Caco-2 (cell line): Measurements from ENCODE around the gene KCNIP2. TPM values are rescaled to one million over a fixed set of nuclear protein-coding genes. Genes with fewer than 3 reads are reported as not detected.
"Not testable (repeated sequence)": the region's sequence is repeated elsewhere in the genome, so short reads cannot be mapped to it uniquely, and the experiment has no call there.

ENCODE experiments used
- BruUV-seq: library from RNA; stranded (reverse); fragments of 400-500 nt; replicated peaks from 2 replicates; lab custom pipeline; 2021; lab: Mats Ljungman, UMichigan
- CTCF ChIA-PET: fragments of 300-600 bp; sonication (Branson Sonifier 250); formaldehyde crosslinking; loops from one replicate; lab custom pipeline; 2022; ENCODE audit warnings: antibody characterized with exemption; lab: Charles Lee
- POLR2A ChIA-PET: fragments of 300-600 bp; sonication (Branson Sonifier 250); formaldehyde crosslinking; loops from one replicate; lab custom pipeline; 2022; ENCODE audit warnings: antibody characterized with exemption; lab: Charles Lee
- DNase-seq, 2 experiments: peaks; one replicate each; pipeline versions ENCODE4 v3.0.0 to v3.0.0-alpha.2; 2020 to 2022
- H3K27me3 ChIP-seq: replicated peaks from 2 replicates; pipeline ENCODE4 v1.6.0; 2011; ENCODE audit warnings: low read length; ENCODE audit not compliant: control insufficient read depth, insufficient read depth
- H3K36me3 ChIP-seq: 2 replicates; pipeline ENCODE4 v1.5.1; 2011; ENCODE audit warnings: low read length; ENCODE audit not compliant: control insufficient read depth, insufficient read depth
- H3K4me1 ChIP-seq: fragments of 250-450 bp; sonication (Bioruptor Pico); 2 replicates; pipeline ENCODE4 v1.5.1; 2020; ENCODE audit warnings: mild to moderate bottlenecking
- H3K4me3 ChIP-seq: 2 replicates; pipeline ENCODE4 v1.5.1; 2011; ENCODE audit warnings: low read depth, mild to moderate bottlenecking, control low read depth, low read length
- H3K9me3 ChIP-seq: fragments of 250-450 bp; sonication (Bioruptor Pico); 2 replicates; pipeline ENCODE4 v1.5.1; 2020; ENCODE audit warnings: mild to moderate bottlenecking, moderate library complexity
- H3K27ac Mint-ChIP-seq: one replicate; pipeline ENCODE4 v1.8.0; 2022; ENCODE audit warnings: mixed read lengths; ENCODE audit not compliant: unreplicated experiment
- H3K27me3 Mint-ChIP-seq: one replicate; pipeline ENCODE4 v1.8.0; 2022; ENCODE audit warnings: mixed read lengths; ENCODE audit not compliant: insufficient read depth, unreplicated experiment
- H3K36me3 Mint-ChIP-seq: one replicate; pipeline ENCODE4 v1.8.0; 2022; ENCODE audit warnings: mild to moderate bottlenecking, mixed read lengths; ENCODE audit not compliant: insufficient read depth, unreplicated experiment
- H3K4me1 Mint-ChIP-seq: one replicate; pipeline ENCODE4 v1.8.0; 2022; ENCODE audit warnings: low read depth, mixed read lengths; ENCODE audit not compliant: unreplicated experiment
- H3K4me3 Mint-ChIP-seq: one replicate; pipeline ENCODE4 v1.8.0; 2022; ENCODE audit warnings: mild to moderate bottlenecking, moderate library complexity, mixed read lengths; ENCODE audit not compliant: unreplicated experiment
- H3K9me3 Mint-ChIP-seq: one replicate; pipeline ENCODE4 v1.8.0; 2022; ENCODE audit warnings: mixed read lengths; ENCODE audit not compliant: unreplicated experiment
- intact Hi-C: fragments of 100-400 bp; cut with micrococcal nuclease; formaldehyde crosslinking; loops from one replicate; pipeline ENCODE4 v1.10.0; 2022; ENCODE audit not compliant: unreplicated experiment
- total RNA-seq: library from RNA; stranded (reverse); gene quantifications from 2 replicates; pipeline ENCODE4 v1.2.3, GENCODE V29; 2022
- TF ChIP-seq, protein P1 (sequence below), 2 experiments: fragments of 200-600 bp in 1 of 2; IDR thresholded peaks; 1 replicate in 1 of 2; 2 replicates in 1 of 2; pipeline versions ENCODE4 v1.5.1 to v1.8.0; 2011 to 2022; ENCODE audit warnings: antibody characterized with exemption in 1 of 2, control low read depth in 1 of 2, inconsistent platforms in 1 of 2, low read depth in 1 of 2, low read length in 1 of 2, mild to moderate bottlenecking in 1 of 2, moderate library complexity in 1 of 2; ENCODE audit not compliant: insufficient read depth in 1 of 2, severe bottlenecking in 1 of 2, unreplicated experiment in 1 of 2

KCNIP2 gene
- total RNA-seq, 1 experiment from 2014 or later = 6.1 TPM

DNA sequence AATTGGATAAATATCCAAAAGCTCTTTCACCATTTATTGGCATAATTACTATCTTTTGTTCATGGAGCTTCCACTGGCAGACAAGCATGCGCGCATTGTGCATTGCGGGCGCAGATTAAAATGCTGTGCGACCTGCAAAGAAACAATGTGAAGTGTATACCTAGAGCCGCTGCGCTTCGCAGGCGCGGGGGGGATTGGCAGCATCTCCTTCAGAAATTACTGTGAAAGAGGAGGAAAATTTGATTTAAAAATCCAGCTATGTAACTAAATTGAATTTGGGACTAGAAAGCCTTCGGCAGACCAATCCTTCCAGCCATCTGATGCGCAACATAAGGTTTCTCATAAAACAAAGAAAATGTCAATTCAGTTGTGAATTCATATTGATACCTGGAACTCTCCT is 50.1 kb downstream of the KCNIP2 start:
- DNase-seq = no peak
- no peaks in the 10 kb centered on the region for H3K27me3 ChIP-seq
- Mint-ChIP-seq H3K27me3 (no peaks in the 10 kb centered on the region), H3K9me3 (no peaks in the 10 kb centered on the region), H3K27ac (no peak overlapping the region), H3K4me3 (no peak overlapping the region), H3K36me3 (peaks cover 93% of the 10 kb centered on the region), H3K4me1 (no peaks in the 10 kb centered on the region)
- intact Hi-C loops = no loop called here
- H3K9me3 ChIP-seq = no peaks in the 10 kb centered on the region
- no peak overlapping the region for H3K4me3 ChIP-seq
- CTCF ChIA-PET = no interaction called here
- no TSS peak for BruUV-seq
- no peaks in the 10 kb centered on the region for H3K36me3 ChIP-seq
- H3K4me1 ChIP-seq = no peaks in the 10 kb centered on the region
- POLR2A ChIA-PET = no interaction called here
- TF ChIP-seq, protein P1, sequence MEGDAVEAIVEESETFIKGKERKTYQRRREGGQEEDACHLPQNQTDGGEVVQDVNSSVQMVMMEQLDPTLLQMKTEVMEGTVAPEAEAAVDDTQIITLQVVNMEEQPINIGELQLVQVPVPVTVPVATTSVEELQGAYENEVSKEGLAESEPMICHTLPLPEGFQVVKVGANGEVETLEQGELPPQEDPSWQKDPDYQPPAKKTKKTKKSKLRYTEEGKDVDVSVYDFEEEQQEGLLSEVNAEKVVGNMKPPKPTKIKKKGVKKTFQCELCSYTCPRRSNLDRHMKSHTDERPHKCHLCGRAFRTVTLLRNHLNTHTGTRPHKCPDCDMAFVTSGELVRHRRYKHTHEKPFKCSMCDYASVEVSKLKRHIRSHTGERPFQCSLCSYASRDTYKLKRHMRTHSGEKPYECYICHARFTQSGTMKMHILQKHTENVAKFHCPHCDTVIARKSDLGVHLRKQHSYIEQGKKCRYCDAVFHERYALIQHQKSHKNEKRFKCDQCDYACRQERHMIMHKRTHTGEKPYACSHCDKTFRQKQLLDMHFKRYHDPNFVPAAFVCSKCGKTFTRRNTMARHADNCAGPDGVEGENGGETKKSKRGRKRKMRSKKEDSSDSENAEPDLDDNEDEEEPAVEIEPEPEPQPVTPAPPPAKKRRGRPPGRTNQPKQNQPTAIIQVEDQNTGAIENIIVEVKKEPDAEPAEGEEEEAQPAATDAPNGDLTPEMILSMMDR (IDR thresholded peaks at IDR 0.05; ENCODE audit: insufficient read depth in 1 of 2, low read depth in 1 of 2, low read length in 1 of 2, severe bottlenecking in 1 of 2, unreplicated experiment in 1 of 2) = no peak

DNA sequence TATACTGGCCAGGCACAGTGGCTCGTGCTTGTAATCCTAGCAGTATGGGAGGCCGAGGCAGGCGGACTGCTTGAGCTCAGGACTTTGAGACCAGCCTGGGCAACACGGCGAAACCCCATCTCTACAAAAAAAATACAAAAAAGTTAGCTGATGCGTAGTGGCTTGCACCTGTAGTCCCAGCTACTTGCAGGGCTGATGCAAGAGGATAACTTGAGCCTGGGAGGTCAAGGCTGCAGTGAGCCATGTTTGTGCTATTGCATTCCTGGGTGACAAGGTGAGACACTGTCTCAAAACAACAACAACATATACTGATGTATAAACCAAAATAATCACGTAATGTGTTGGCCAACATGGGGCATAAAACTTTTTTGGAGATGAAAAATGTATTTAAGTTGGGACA is 53.9 kb downstream of the KCNIP2 start:
- intact Hi-C loops = no loop called here
- CTCF ChIA-PET = interaction anchor here (1.0 kb wide), 1 partner anchor 8 kb away, joined by 3 read pairs; no protein-coding TSS in a partner anchor
- H3K9me3 Mint-ChIP-seq = no peaks in the 10 kb centered on the region

GRCh38 chr10:101789231-101789630 is 54.4 kb downstream of the KCNIP2 start:
- H3K27me3 ChIP-seq, H3K4me3 Mint-ChIP-seq, H3K36me3 ChIP-seq, H3K4me1 Mint-ChIP-seq, H3K9me3 Mint-ChIP-seq, H3K27me3 Mint-ChIP-seq, H3K4me3 ChIP-seq, H3K4me1 ChIP-seq, BruUV-seq, H3K9me3 ChIP-seq, H3K27ac Mint-ChIP-seq, intact Hi-C loops, POLR2A ChIA-PET: not testable (repeated sequence)
- H3K36me3 Mint-ChIP-seq = peaks cover 92% of the 10 kb centered on the region
- CTCF ChIA-PET = interaction anchor here (1.0 kb wide), 1 partner anchor 8 kb away, joined by 3 read pairs; no protein-coding TSS in a partner anchor
- DNase-seq = peak in 1 of 2 experiments; percentile 32

More for the DNA sequence above, 53.9 kb downstream of the KCNIP2 start:
- Mint-ChIP-seq H3K4me3 (no peak overlapping the region), H3K4me1 (no peaks in the 10 kb centered on the region), H3K27me3 (no peaks in the 10 kb centered on the region), H3K36me3 (peaks cover 93% of the 10 kb centered on the region), H3K27ac (no peak overlapping the region)
- no TSS peak for BruUV-seq
- TF ChIP-seq, protein P1 (IDR thresholded peaks at IDR 0.05; ENCODE audit: insufficient read depth in 1 of 2, low read depth in 1 of 2, low read length in 1 of 2, severe bottlenecking in 1 of 2, unreplicated experiment in 1 of 2) = no peak
- H3K27me3 ChIP-seq = no peaks in the 10 kb centered on the region
- peaks cover 2% of the 10 kb centered on the region for H3K36me3 ChIP-seq
- POLR2A ChIA-PET = no interaction called here
- no peak for DNase-seq
- no peak overlapping the region for H3K4me3 ChIP-seq
- no peaks in the 10 kb centered on the region for H3K4me1 ChIP-seq
- H3K9me3 ChIP-seq = no peaks in the 10 kb centered on the region
